ENCODE measurements around the gene MT1B.
A peak's percentile ranks its signal among the peaks of the same experiment; 100 is the strongest.

The MT1B gene

DNA sequence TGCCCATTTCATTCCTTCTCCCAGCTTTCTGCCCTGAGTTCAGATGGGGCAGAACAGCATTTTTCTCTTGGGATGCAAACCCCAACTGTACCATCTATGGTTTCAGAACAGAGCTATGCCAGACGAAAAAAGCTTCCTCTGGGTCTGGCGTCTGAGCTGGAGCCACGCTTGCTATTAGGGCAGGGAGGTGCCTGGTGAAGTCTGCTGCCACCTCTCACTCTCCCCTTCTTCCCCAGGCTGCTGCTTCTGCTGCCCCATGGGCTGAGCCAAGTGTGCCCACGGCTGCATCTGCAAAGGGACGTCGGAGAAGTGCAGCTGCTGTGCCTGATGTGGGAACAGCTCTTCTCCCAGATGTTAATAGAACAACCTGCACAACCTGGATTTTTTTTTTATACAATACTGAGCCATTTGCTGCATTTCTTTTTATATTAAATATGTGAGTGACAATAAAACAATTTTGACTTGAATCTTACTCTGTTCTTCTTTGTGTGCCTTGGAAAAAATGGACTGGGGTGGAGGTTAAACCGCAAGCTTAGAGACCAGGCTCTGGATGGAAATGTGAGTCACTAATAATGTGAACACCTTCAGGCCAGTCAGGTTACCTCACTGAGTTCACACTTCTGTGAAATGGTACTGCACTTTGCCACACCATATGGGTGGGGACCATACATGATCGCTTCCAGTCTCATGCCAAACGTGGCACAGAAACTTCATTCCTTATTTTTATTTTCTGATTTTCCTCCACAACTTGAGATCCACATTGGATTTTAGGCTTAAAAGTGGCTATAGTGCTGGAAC, 14.9 kb upstream of the MT1B start:
- Mint-ChIP-seq H3K36me3 (ENCODE audit: low read depth) (peaks cover 4% of the 10 kb centered on the region), H3K4me1 (ENCODE audit: low read depth) (peaks cover 25% of the 10 kb centered on the region), H3K27me3 (ENCODE audit: low read depth) (peaks cover 81% of the 10 kb centered on the region), H3K9me3 (no peaks in the 10 kb centered on the region), H3K4me3 (no peak overlapping the region), H3K27ac (no peak overlapping the region)
- DNase-seq (ENCODE audit: low spot score) = no peak

DNA sequence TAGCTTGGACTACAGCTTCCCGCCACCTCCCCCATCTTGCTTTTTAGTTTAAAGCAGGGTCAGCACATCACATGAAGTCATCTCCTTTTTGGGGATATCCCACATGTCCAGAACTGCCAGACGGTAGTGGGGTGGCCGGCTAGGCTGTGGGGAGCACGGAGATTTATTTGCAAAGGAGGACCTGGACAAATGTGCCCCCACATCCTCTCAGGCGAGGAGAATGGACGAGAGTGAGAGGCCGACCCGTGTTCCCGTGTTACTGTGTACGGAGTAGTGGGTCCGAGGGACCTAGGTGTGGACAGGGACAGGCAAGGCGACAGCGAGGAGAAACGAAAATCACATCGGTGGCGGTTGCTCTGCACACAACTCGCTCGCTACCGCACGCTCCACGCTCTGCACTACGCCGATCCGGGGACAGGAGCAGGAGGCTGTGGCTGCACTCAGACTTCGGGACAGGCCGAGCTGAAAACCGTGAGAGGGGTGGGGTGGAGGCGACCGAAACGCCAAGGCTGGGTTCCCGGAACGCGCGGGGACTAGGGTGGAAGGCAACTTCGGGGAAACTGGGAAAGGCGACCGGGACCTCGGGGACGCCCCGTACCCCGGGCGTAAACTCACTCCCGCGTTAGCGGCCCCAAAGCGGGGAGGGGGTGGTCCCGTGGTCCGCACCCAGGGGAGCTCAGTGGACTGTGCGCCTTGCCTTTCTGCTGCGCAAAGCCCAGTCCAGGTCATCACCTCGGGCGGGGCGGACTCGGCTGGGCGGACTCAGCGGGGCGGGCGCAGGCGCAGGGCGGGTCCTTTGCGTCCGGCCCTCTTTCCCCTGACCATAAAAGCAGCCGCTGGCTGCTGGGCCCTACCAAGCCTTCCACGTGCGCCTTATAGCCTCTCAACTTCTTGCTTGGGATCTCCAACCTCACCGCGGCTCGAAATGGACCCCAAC, 13.6 kb upstream of the MT1B start, which contains the start of gene MT1A:
Gene MT1A (plus strand): TSS at position 853 of the 937 bp plus-strand sequence. CDS start 73 bp downstream, at position 926.
- peak within 1 kb of the TSS; percentile 76 for H3K4me3 Mint-ChIP-seq
- peaks cover 4% of the 10 kb centered on the region for H3K36me3 Mint-ChIP-seq (ENCODE audit: low read depth)
- peaks cover 28% of the 10 kb centered on the region for H3K4me1 Mint-ChIP-seq (ENCODE audit: low read depth)
- DNase-seq (ENCODE audit: low spot score) = peak; percentile 45
- H3K9me3 Mint-ChIP-seq = no peaks in the 10 kb centered on the region
- H3K27me3 Mint-ChIP-seq (ENCODE audit: low read depth) = peaks cover 79% of the 10 kb centered on the region
- no peak within 1 kb of the TSS for H3K27ac Mint-ChIP-seq

DNA sequence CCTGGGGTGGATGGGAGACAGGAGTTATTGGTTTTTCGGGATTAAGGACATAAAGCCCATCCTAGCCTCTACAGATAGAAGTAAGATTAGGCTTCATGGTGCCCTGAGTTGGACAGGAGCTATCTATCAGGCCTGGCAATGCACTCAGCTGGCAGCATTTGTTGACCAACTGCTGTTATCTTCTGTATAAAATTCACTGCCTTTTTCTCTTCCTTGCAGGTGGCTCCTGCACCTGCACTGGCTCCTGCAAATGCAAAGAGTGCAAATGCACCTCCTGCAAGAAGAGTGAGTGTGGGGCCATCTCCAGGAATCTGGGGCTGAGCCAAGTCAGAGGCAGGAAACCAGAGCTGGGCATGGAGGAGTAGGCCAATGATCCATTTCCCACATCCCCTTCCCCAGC, 12.6 kb upstream of the MT1B start:
- peaks cover 70% of the 10 kb centered on the region for H3K27me3 Mint-ChIP-seq (ENCODE audit: low read depth)
- peaks cover 4% of the 10 kb centered on the region for H3K36me3 Mint-ChIP-seq (ENCODE audit: low read depth)
- no peak for DNase-seq (ENCODE audit: low spot score)
- H3K27ac Mint-ChIP-seq = no peak overlapping the region
- H3K9me3 Mint-ChIP-seq = no peaks in the 10 kb centered on the region
- H3K4me1 Mint-ChIP-seq (ENCODE audit: low read depth) = peaks cover 35% of the 10 kb centered on the region
- no peak overlapping the region for H3K4me3 Mint-ChIP-seq

DNA sequence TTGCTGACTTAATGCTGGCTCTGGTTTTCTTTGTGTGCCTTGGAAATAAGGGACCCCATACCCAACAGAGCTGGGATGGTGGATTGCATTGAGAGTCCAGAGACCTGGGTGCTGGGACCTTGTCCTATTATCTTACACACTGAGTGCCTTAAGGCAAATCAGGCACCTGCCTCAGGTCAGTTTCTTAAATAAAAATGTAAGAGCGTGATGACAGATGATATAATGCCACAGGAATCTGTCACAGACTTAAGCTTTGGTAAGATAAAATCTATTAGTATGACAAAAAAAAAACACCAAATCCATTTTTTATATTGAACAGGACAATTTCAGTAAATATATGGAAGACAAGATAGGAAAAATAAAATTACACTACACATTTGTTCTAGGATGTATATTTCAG, 11.6 kb upstream of the MT1B start:
- H3K9me3 Mint-ChIP-seq = no peaks in the 10 kb centered on the region
- H3K4me3 Mint-ChIP-seq = no peak overlapping the region
- no peak for DNase-seq (ENCODE audit: low spot score)
- H3K27ac Mint-ChIP-seq = no peak overlapping the region
- H3K4me1 Mint-ChIP-seq (ENCODE audit: low read depth) = peaks cover 34% of the 10 kb centered on the region
- H3K27me3 Mint-ChIP-seq (ENCODE audit: low read depth) = peaks cover 59% of the 10 kb centered on the region
- peaks cover under 1% of the 10 kb centered on the region for H3K36me3 Mint-ChIP-seq (ENCODE audit: low read depth)

DNA sequence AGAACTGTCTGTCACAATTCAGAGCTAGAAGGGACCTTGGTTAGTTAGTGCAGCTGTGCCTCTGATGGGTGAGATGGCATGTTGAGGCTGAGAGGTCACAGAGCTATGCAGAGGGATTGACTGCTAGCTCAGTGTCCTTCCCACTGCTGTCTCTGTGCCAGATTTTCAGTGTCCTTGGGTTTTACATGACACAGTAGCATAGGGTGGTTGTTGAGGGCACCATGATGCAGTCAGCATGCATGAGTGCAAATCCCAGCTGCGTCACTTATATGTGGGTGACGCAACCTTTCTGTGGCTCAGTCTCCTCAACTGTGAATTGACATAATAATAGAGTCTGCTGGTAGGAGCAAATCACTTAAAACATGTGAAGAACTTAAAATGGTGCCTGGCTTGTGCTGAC, 10.5 kb upstream of the MT1B start:
- Mint-ChIP-seq H3K4me1 (ENCODE audit: low read depth) (peaks cover 29% of the 10 kb centered on the region), H3K27ac (no peak overlapping the region), H3K4me3 (no peak overlapping the region), H3K9me3 (no peaks in the 10 kb centered on the region), H3K27me3 (ENCODE audit: low read depth) (peaks cover 56% of the 10 kb centered on the region), H3K36me3 (ENCODE audit: low read depth) (no peaks in the 10 kb centered on the region)
- no peak for DNase-seq (ENCODE audit: low spot score)

DNA sequence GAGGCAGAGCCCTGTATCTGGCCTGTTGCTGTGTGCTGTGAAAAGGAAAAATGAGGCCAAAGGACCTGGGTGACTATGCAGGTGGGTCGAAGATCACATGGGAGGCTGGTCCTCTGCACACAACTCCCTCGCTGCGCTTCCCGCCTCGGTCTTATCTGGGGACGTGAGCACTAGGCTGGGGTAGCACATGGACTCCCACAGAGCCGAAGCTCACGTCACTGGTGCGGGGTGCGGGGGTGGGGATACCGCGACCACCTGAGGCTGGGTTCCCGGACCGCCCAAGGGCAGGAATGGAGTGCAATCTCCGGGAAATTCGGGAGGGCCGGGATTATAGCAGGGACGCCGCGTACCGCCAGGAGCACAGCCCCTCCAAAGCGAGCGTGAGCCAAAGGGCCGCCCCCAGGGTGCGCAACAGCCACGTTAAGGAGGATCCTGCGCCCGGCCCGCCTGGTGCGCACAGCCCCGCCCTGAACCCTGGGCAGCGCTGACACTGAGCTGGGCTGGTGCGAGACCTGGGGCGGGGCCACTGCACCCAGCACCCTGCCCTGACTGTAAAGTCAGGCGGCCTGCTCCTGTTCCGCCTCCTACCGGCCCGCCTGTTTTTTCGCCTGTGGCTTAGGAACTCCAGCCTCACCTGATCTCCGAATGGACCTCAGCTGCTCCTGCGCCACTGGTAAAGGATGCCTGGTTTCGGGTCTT, 8.5 kb upstream of the MT1B start:
- H3K27me3 Mint-ChIP-seq (ENCODE audit: low read depth) = peaks cover 50% of the 10 kb centered on the region
- peak; percentile 85 for DNase-seq (ENCODE audit: low spot score)
- H3K27ac Mint-ChIP-seq = no peak overlapping the region

DNA sequence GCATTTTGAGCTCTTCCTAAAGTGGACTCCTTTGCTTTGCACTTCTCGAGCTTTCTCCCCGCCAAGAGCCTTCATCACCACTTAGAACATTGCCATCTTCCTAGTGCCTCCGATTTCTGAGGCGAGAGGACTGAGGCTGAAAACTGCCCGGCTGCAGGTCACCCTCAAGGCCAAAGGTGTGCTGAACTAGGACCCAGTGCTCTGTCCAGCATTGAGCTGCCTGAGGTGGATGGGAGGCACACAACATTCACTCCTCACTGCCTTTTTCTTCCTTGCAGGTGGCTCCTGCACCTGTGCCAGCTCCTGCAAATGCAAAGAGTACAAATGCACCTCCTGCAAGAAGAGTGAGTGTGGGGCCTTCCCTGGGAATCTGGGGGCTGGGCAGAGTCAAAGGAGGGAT, 7.9 kb upstream of the MT1B start:
- no peak overlapping the region for H3K27ac Mint-ChIP-seq
- peaks cover 50% of the 10 kb centered on the region for H3K27me3 Mint-ChIP-seq (ENCODE audit: low read depth)
- DNase-seq (ENCODE audit: low spot score) = no peak
- H3K4me3 Mint-ChIP-seq = peak overlapping the region; percentile 76
- peaks cover 19% of the 10 kb centered on the region for H3K4me1 Mint-ChIP-seq (ENCODE audit: low read depth)
- H3K36me3 Mint-ChIP-seq (ENCODE audit: low read depth) = no peaks in the 10 kb centered on the region
- no peaks in the 10 kb centered on the region for H3K9me3 Mint-ChIP-seq

More for the DNA sequence above, 8.5 kb upstream of the MT1B start:
- H3K4me3 Mint-ChIP-seq = peak overlapping the region; percentile 76
- H3K36me3 Mint-ChIP-seq (ENCODE audit: low read depth) = no peaks in the 10 kb centered on the region
- peaks cover 23% of the 10 kb centered on the region for H3K4me1 Mint-ChIP-seq (ENCODE audit: low read depth)
- H3K9me3 Mint-ChIP-seq = no peaks in the 10 kb centered on the region

DNA sequence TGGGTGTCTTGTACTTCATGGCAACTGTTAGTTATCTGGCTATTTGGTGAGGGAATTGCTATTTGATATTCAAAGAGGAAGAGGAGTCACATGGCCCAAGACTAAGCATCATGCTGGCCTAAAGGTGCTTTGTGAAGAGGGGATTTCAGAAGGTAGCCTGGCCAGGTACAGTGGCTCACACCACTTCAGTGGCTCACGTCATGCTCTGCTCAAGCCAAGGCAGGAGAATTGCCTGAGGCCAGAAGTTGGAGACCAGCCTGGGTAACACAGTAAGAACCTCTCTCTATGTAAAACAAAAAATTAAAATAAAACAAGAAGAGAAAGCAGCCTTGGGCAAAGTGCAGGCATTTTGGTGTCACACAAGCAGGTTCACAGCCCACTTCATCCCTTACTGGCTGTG, 6.4 kb upstream of the MT1B start:
- Mint-ChIP-seq H3K9me3 (no peaks in the 10 kb centered on the region), H3K27me3 (ENCODE audit: low read depth) (peaks cover 42% of the 10 kb centered on the region), H3K4me1 (ENCODE audit: low read depth) (peaks cover 19% of the 10 kb centered on the region), H3K4me3 (no peak overlapping the region), H3K27ac (no peak overlapping the region), H3K36me3 (ENCODE audit: low read depth) (no peaks in the 10 kb centered on the region)
- DNase-seq (ENCODE audit: low spot score) = no peak

DNA sequence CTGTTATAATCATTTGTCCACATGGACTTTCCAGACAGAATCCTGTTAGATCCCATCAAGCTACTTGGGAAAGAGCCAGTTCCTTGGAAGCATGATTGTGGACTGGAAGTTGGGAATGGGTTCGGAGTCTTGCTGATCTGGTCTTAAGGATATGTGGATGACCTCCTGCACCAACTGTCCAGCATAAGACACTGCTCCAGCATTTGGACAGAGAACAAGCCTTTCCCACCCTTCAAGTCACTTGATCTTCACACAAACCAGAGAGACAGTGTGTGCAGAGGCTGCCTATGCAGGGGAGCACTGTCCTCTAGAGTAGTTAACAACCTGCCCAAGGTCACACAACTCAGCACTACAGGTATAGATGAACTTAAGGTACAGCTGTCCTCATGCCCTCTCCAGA, 5.8 kb upstream of the MT1B start:
- H3K4me3 Mint-ChIP-seq = no peak overlapping the region
- H3K27ac Mint-ChIP-seq = no peak overlapping the region
- no peaks in the 10 kb centered on the region for H3K36me3 Mint-ChIP-seq (ENCODE audit: low read depth)

DNA sequence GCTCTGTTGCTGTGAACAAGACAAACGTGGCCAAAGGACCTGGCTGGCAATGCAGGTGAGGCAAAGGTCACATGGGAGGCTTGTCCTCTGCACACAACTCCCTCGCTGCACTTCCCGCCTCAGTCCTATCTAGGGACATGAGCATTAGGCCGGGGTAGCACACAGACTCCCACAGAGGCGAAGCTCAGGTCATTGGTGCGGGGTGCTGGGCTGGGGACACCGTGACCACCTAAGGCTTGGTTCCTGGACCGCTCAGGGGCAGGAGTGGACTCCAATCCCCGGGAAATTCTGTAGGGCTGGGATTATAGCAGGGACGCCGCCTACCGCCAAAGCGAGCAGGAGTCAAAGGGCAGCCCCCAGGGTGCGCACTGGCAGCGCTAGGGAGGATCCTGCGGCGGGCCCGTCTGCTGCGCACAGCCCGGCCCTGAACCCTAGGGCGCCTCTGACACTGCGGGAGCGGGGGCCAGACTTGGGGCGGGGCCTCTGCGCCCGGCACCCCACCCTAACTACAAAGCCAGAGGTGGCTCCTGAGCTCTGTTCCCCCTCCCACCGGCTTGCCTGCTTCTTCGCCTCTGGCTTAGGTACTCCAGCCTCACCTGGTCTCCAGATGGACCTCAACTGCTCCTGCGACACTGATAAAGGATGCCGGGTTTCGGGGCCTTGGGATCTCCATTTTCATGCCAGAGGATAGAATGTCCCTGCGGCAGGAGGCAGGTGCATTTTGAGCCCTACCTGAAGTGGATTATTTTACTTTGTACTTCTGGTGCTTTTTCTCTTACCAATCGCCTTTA, 3.9 kb upstream of the MT1B start:
- Mint-ChIP-seq H3K4me3 (no peak overlapping the region), H3K9me3 (no peaks in the 10 kb centered on the region), H3K27ac (no peak overlapping the region), H3K4me1 (ENCODE audit: low read depth) (peaks cover 13% of the 10 kb centered on the region), H3K27me3 (ENCODE audit: low read depth) (peaks cover 43% of the 10 kb centered on the region), H3K36me3 (ENCODE audit: low read depth) (no peaks in the 10 kb centered on the region)
- DNase-seq (ENCODE audit: low spot score) = no peak

More for the DNA sequence above, 5.8 kb upstream of the MT1B start:
- peaks cover 19% of the 10 kb centered on the region for H3K4me1 Mint-ChIP-seq (ENCODE audit: low read depth)
- peaks cover 40% of the 10 kb centered on the region for H3K27me3 Mint-ChIP-seq (ENCODE audit: low read depth)
- H3K9me3 Mint-ChIP-seq = no peaks in the 10 kb centered on the region
- DNase-seq (ENCODE audit: low spot score) = no peak

DNA sequence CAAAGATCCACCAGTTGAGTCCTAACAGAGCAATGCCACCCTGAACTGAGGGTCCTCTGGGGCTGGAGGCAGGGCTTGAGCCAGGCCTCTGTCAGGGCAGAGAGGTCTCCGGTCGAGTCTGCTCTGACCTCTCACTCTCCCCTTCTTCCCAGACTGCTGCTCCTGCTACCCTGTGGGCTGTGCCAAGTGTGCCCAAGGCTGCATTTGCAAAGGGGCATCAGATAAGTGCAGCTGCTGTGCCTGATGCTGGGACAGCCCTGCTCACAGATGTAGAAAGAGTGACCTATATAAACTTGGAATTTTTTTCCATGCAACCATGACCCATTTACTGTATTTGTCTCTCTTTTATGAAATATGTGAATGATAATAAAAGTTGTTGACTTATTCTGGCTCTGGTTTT, 2.4 kb upstream of the MT1B start:
- no peaks in the 10 kb centered on the region for H3K9me3 Mint-ChIP-seq
- H3K27ac Mint-ChIP-seq = no peak overlapping the region
- no peak overlapping the region for H3K4me3 Mint-ChIP-seq
- no peak for DNase-seq (ENCODE audit: low spot score)
- no peaks in the 10 kb centered on the region for H3K36me3 Mint-ChIP-seq (ENCODE audit: low read depth)
- H3K4me1 Mint-ChIP-seq (ENCODE audit: low read depth) = peaks cover 1% of the 10 kb centered on the region
- peaks cover 44% of the 10 kb centered on the region for H3K27me3 Mint-ChIP-seq (ENCODE audit: low read depth)

DNA sequence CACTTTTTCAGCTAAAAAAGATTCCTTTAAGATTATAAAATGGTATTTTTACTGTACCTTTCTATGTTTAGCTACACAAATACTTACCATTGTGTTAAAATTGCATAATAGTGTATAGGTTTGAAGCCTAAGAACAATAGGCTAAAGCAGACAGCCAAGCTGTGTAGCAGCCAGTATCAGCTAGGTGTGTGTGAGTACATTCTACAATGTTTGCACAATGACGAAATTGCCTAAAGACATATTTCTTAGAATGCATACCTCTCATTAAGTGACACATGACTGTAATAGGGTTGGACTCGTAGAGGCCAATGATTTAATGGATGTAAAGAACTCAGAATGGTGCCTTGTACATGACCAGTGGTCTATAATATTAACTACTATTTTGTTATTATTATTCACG, 1.9 kb upstream of the MT1B start:
- no peak for DNase-seq (ENCODE audit: low spot score)
- no peak overlapping the region for H3K27ac Mint-ChIP-seq
- H3K27me3 Mint-ChIP-seq (ENCODE audit: low read depth) = peaks cover 45% of the 10 kb centered on the region
- H3K9me3 Mint-ChIP-seq = no peaks in the 10 kb centered on the region
- no peaks in the 10 kb centered on the region for H3K4me1 Mint-ChIP-seq (ENCODE audit: low read depth)
- no peaks in the 10 kb centered on the region for H3K36me3 Mint-ChIP-seq (ENCODE audit: low read depth)
- no peak overlapping the region for H3K4me3 Mint-ChIP-seq

DNA sequence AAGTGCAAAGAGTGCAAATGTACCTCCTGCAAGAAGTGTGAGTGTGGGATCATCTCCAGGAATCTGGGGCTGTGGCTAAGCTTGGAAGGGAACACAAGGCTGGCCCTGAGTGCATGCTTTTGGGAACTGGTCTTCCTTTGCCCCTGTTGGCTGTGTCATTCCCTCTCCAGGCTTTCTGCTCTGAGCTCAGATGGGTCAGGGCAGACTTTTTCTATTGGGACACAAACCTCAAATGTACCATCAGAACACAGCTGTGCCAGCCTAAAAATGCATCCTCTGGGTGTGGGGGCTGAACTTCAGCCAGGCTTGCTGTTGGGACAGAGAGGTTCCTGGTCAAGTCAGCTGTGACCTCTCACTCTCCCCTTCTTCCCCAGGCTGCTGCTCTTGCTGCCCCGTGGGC, 914 bp downstream of the MT1B start:
- peaks cover 4% of the 10 kb centered on the region for H3K4me1 Mint-ChIP-seq (ENCODE audit: low read depth)
- no peak overlapping the region for H3K4me3 Mint-ChIP-seq
- no peak overlapping the region for H3K27ac Mint-ChIP-seq
- DNase-seq (ENCODE audit: low spot score) = no peak
- no peaks in the 10 kb centered on the region for H3K9me3 Mint-ChIP-seq
- H3K36me3 Mint-ChIP-seq (ENCODE audit: low read depth) = no peaks in the 10 kb centered on the region
- H3K27me3 Mint-ChIP-seq (ENCODE audit: low read depth) = peaks cover 33% of the 10 kb centered on the region

Data from T-helper 2 cell treated with Interferon-gamma antibody and Interleukin-4, amounts not matched to agents 5 μg/mL and 100 μg/mL, for 36 hours (primary cell).